K562 (cell line): ENCODE measurements around the gene QPRT. TPM values are rescaled to one million over a fixed set of nuclear protein-coding genes. Genes with fewer than 3 reads are reported as not detected.

Source experiments
- ATAC-seq: fragments of 200-7000 bp; cut with Tn5 transposase; 3 replicates; pipeline ENCODE4 v1.9.1; 2020; ENCODE audit warnings: moderate library complexity
- BruUV-seq: library from RNA; stranded (reverse); fragments of 400-500 nt; replicated peaks from 2 replicates; lab custom pipeline; 2021; lab: Mats Ljungman, UMichigan
- CTCF ChIA-PET: fragments of 300-600 bp; formaldehyde crosslinking; extraction: SDS; loops from one replicate; lab custom pipeline; 2021; ENCODE audit warnings: low intra/inter-chr PET ratio; lab: Yijun Ruan, JAX
- POLR2A ChIA-PET: fragments of 300-600, 350-650 bp; sonication (Branson Sonifier 250); formaldehyde crosslinking; extraction: SDS; loops from one replicate; lab custom pipeline; 2021; ENCODE audit warnings: antibody characterized with exemption, inconsistent platforms; lab: Yijun Ruan, JAX
- DNase-seq, 4 experiments: peaks; one replicate each; pipeline versions ENCODE4 v3.0.0 to v3.0.0-alpha.2; 2011 to 2018; ENCODE audit warnings: low spot score in 3 of 4, mixed read lengths in 3 of 4; ENCODE audit errors: extremely low read depth in 1 of 4
- FAIRE-seq: peaks from 2 replicates; lab custom pipeline; 2011; peaks lifted over from hg19 to GRCh38; lab: Jason Lieb, UNC
- H2AFZ ChIP-seq: 2 replicates; pipeline ENCODE4 v1.6.0; 2011; ENCODE audit warnings: low read depth, low read length, control low read depth, inconsistent platforms
- H3K27ac ChIP-seq: fragments of 200-600 bp; 3 replicates; pipeline ENCODE4 v1.8.0; 2011; ENCODE audit warnings: low read depth, mild to moderate bottlenecking, control low read depth, inconsistent platforms, low read length, moderate library complexity, mixed read lengths; ENCODE audit errors: extremely low read depth
- H3K27me3 ChIP-seq, 2 experiments: fragments of 300-600 bp in 1 of 2; 2 replicates in 1 of 2; 3 replicates in 1 of 2; pipeline versions ENCODE4 v1.6.0 to v1.8.0; 2011; ENCODE audit warnings: inconsistent platforms in 2 of 2, low read length in 2 of 2, mild to moderate bottlenecking in 1 of 2, mixed read lengths in 1 of 2, moderate library complexity in 1 of 2; ENCODE audit not compliant: control insufficient read depth in 2 of 2, insufficient read depth in 2 of 2
- H3K36me3 ChIP-seq: fragments of 300-600 bp; 3 replicates; pipeline ENCODE4 v1.8.0; 2011; ENCODE audit warnings: mild to moderate bottlenecking, low read length, inconsistent platforms; ENCODE audit not compliant: control insufficient read depth, insufficient read depth
- H3K4me1 ChIP-seq, 2 experiments: fragments of 200-600 bp in 1 of 2; replicated peaks in 1 of 2; 2 replicates in 1 of 2; 3 replicates in 1 of 2; pipeline versions ENCODE4 v1.5.1 to v1.8.0; 2011; ENCODE audit warnings: inconsistent platforms in 2 of 2, low read length in 2 of 2, mild to moderate bottlenecking in 1 of 2, mixed read lengths in 1 of 2, moderate library complexity in 1 of 2; ENCODE audit not compliant: control insufficient read depth in 2 of 2, insufficient read depth in 2 of 2
- H3K4me2 ChIP-seq: 2 replicates; pipeline ENCODE4 v1.6.1; 2011; ENCODE audit warnings: low read length, control low read depth, inconsistent platforms, mixed read lengths; ENCODE audit not compliant: insufficient read depth
- H3K4me3 ChIP-seq: fragments of 200-600 bp; sonication (generic), shearing (Covaris generic); 2 replicates; pipeline ENCODE4 v1.5.1; 2016; ENCODE audit warnings: control low read depth, inconsistent platforms
- H3K79me2 ChIP-seq: fragments of 200-600 bp; 3 replicates; pipeline ENCODE4 v1.8.0; 2011; ENCODE audit warnings: low read length, inconsistent platforms; ENCODE audit not compliant: control insufficient read depth, insufficient read depth
- H3K9ac ChIP-seq, 2 experiments: 2 replicates each; pipeline versions ENCODE4 v1.6.0 to v1.6.1; 2011; ENCODE audit warnings: low read depth in 2 of 2, low read length in 2 of 2, control low read depth in 1 of 2, inconsistent platforms in 1 of 2, mild to moderate bottlenecking in 1 of 2, mixed read lengths in 1 of 2; ENCODE audit not compliant: insufficient read depth in 1 of 2
- H3K9me1 ChIP-seq: one replicate; pipeline ENCODE4 v1.6.0; 2011; ENCODE audit warnings: inconsistent platforms, mild to moderate bottlenecking, low read length, moderate library complexity; ENCODE audit not compliant: control insufficient read depth, insufficient read depth
- H3K9me3 ChIP-seq: replicated peaks from 2 replicates; pipeline ENCODE4 v1.5.1; 2011; ENCODE audit warnings: low read depth, low read length, inconsistent platforms; ENCODE audit not compliant: control insufficient read depth, insufficient read depth
- H4K20me1 ChIP-seq: replicated peaks from 2 replicates; pipeline ENCODE4 v1.6.1; 2011; ENCODE audit warnings: low read length, inconsistent platforms, mixed read lengths; ENCODE audit not compliant: control insufficient read depth, insufficient read depth
- DDX20 ChIP-seq: fragments of 450-650 bp; IDR thresholded peaks from 2 replicates; pipeline ENCODE4 v1.6.1; 2016; ENCODE audit warnings: missing genetic modification characterization, low read depth, mild to moderate bottlenecking, missing compliant biosample characterization, moderate library complexity
- MAZ ChIP-seq, 2 experiments: fragments of 450-650 bp in 1 of 2; sonication (generic) in 1 of 2; formaldehyde crosslinking; IDR thresholded peaks in 1 of 2; conservative IDR thresholded peaks in 1 of 2; 2 replicates each; pipeline versions ENCODE4 v1.4.0 to v1.5.0; 2020; ENCODE audit warnings: mild to moderate bottlenecking in 1 of 2, missing genetic modification reagents in 1 of 2
- MED1 ChIP-seq: sonication (generic); formaldehyde crosslinking; IDR thresholded peaks from 2 replicates; pipeline ENCODE4 v1.8.1; 2023; ENCODE audit warnings: missing genetic modification reagents, borderline replicate concordance
- MYC ChIP-seq, 2 experiments: fragments of 250-450 bp in 1 of 2; sonication (Bioruptor Pico) in 1 of 2; IDR thresholded peaks; 2 replicates each; pipeline versions ENCODE4 v1.5.1 to v1.6.1; 2012 to 2021; ENCODE audit warnings: low read depth in 2 of 2, borderline replicate concordance in 1 of 2, improper control_type of control experiment in 1 of 2, low read length in 1 of 2, mild to moderate bottlenecking in 1 of 2, moderate library complexity in 1 of 2
- ZBTB7A ChIP-seq: IDR thresholded peaks from 2 replicates; pipeline ENCODE4 v1.6.1; 2011; ENCODE audit warnings: low read depth, mild to moderate bottlenecking, low read length, moderate library complexity, borderline replicate concordance; ENCODE audit not compliant: control insufficient read depth
- ZNF121 ChIP-seq: sonication (generic); formaldehyde crosslinking; conservative IDR thresholded peaks from 2 replicates; pipeline ENCODE4 v1.8.0; 2022; ENCODE audit warnings: missing genetic modification reagents
- WGBS: fragments of 100-300 bp; shearing (Covaris generic); methylation state at CpG from one replicate; pipeline ENCODE4 v1.1.6; 2016; ENCODE audit warnings: low coverage, mixed read lengths; ENCODE audit not compliant: insufficient coverage; ENCODE audit errors: missing lambda C conversion rate; 5-methylcytosine and 5-hydroxymethylcytosine counted together
- in situ Hi-C: fragments of 300-500 bp; cut with MboI; formaldehyde crosslinking; loops from 4 replicates; pipeline ENCODE4 v1.15.0; 2018; ENCODE audit warnings: inconsistent platforms, mixed read lengths
- intact Hi-C: fragments of 100-400 bp; cut with micrococcal nuclease; formaldehyde crosslinking; loops from 2 replicates; pipeline ENCODE4 v1.14.2; 2022
- polyA plus RNA-seq, 8 experiments: library from polyadenylated mRNA; depleted of rRNA in 4 of 8; stranded (reverse) in 5 of 8; unstranded in 3 of 8; fragments of >200 nt; fragmentation: Nextera tagmentation in 2 of 8; fragmentation: Illumina TruSeq in 1 of 8; extraction: Ambion mirVana in 2 of 8; extraction: Trizol in 1 of 8; gene quantifications; 2 replicates each; pipeline versions ENCODE4 v1.2.1 to v1.2.3, GENCODE V29; 2011 to 2014; ENCODE audit warnings: inconsistent platforms in 1 of 8, missing spikeins in 1 of 8
- total RNA-seq, 7 experiments: library from RNA; depleted of rRNA in 6 of 7; stranded (reverse); fragments of >200 nt in 6 of 7; fragmentation: Illumina TruSeq in 2 of 7; extraction: Trizol in 2 of 7; gene quantifications; 2 replicates each; pipeline versions ENCODE4 v1.2.1 to v1.2.3, GENCODE V29; 2011 to 2021; ENCODE audit warnings: low replicate concordance in 1 of 7
- TF ChIP-seq, protein P1 (sequence below): fragments of 450-650 bp; formaldehyde crosslinking; IDR thresholded peaks from 2 replicates; pipeline ENCODE4 v1.4.0; 2020; ENCODE audit warnings: mild to moderate bottlenecking, moderate library complexity
- TF ChIP-seq, protein P2 (sequence below), 3 experiments: IDR thresholded peaks in 2 of 3; conservative IDR thresholded peaks in 1 of 3; 2 replicates each; pipeline ENCODE4 v1.5.1; 2011 to 2012; ENCODE audit warnings: low read length in 3 of 3, mild to moderate bottlenecking in 3 of 3, control low read depth in 2 of 3, improper control_type of control experiment in 1 of 3, inconsistent platforms in 1 of 3, low read depth in 1 of 3, mixed read lengths in 1 of 3, moderate library complexity in 1 of 3; ENCODE audit not compliant: insufficient read depth in 2 of 3

QPRT gene
- total and polyA plus RNA-seq, 9 of the 15 experiments (the other 6 are each of a cell fraction or from before 2014, with no cell fraction given) = 7.7 to 112 (median 64.1) TPM

- TF ChIP-seq, protein P1, sequence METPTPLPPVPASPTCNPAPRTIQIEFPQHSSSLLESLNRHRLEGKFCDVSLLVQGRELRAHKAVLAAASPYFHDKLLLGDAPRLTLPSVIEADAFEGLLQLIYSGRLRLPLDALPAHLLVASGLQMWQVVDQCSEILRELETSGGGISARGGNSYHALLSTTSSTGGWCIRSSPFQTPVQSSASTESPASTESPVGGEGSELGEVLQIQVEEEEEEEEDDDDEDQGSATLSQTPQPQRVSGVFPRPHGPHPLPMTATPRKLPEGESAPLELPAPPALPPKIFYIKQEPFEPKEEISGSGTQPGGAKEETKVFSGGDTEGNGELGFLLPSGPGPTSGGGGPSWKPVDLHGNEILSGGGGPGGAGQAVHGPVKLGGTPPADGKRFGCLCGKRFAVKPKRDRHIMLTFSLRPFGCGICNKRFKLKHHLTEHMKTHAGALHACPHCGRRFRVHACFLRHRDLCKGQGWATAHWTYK = no peak
- no peak for TF ChIP-seq ZBTB7A
- no peak for TF ChIP-seq MAZ (CRISPR knock-in tag; conservative IDR thresholded peaks at IDR 0.05 in 1 of 2, IDR thresholded peaks at IDR 0.05 in 1 of 2)
- TF ChIP-seq MED1 (CRISPR knock-in tag) = no peak
- TF ChIP-seq, all 486 proteins: peak for 0
These were observed 55.8 kb downstream of the QPRT start (continued) for GRCh38 chr16:29734786-29735185.

DNA sequence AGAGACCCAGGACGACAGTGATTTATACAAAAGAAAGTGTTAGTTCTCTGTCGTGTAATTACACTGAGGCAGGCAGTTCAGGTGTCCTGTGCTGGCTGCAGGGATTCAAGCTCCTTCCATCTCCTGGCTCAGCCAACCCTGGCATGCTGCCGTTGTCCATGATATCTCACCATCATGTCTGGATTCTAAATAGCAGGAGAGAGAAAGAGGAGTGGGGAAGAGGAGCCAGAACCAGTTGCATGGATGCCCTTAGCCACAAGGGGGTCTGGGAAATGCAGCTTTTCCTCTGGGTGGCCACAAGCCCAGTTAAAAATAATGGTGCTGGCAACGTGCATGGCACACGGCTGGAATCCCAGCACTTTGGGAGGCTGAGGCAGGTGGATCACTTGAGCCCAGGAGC, 57.1 kb downstream of the QPRT start:
- Histone ChIP-seq H3K27ac (no peak overlapping the region), H2AFZ (no peak overlapping the region), H3K36me3 (no peaks in the 10 kb centered on the region), H3K4me2 (no peak overlapping the region), H3K4me1 (peaks cover 2 to 8% of the 10 kb centered on the region in 2 experiments; a peak in 3 of 5 replicates), H3K9ac (no peak overlapping the region), H3K9me1 (no peaks in the 10 kb centered on the region), H3K4me3 (no peak overlapping the region), H3K79me2 (no peaks in the 10 kb centered on the region), H3K27me3 (peaks cover 0 to 3% of the 10 kb centered on the region in 2 experiments; a peak in 1 of 5 replicates), H4K20me1 (no peaks in the 10 kb centered on the region), H3K9me3 (no peaks in the 10 kb centered on the region)
- in situ Hi-C loops (no loop called here), intact Hi-C loops (no loop called here)
- 3% methylated on average over 5 of the region's 5 CpGs for WGBS
- TF ChIP-seq, protein P2, sequence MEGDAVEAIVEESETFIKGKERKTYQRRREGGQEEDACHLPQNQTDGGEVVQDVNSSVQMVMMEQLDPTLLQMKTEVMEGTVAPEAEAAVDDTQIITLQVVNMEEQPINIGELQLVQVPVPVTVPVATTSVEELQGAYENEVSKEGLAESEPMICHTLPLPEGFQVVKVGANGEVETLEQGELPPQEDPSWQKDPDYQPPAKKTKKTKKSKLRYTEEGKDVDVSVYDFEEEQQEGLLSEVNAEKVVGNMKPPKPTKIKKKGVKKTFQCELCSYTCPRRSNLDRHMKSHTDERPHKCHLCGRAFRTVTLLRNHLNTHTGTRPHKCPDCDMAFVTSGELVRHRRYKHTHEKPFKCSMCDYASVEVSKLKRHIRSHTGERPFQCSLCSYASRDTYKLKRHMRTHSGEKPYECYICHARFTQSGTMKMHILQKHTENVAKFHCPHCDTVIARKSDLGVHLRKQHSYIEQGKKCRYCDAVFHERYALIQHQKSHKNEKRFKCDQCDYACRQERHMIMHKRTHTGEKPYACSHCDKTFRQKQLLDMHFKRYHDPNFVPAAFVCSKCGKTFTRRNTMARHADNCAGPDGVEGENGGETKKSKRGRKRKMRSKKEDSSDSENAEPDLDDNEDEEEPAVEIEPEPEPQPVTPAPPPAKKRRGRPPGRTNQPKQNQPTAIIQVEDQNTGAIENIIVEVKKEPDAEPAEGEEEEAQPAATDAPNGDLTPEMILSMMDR (IDR thresholded peaks at IDR 0.05 in 2 of 3, conservative IDR thresholded peaks at IDR 0.05 in 1 of 3; ENCODE audit: insufficient read depth in 2 of 3, low read depth in 1 of 3, low read length in 3 of 3) = peak in 2 of 3 experiments; percentile 10 to 43; a peak in 1 of 6 replicates
- TF ChIP-seq MYC (IDR thresholded peaks at IDR 0.05; ENCODE audit: low read depth, low read length) = 0 out of 2 replicates have a peak, but pooled peaks have one; percentile 3
- no peak for TF ChIP-seq MYC (CRISPR knock-in tag; IDR thresholded peaks at IDR 0.05; ENCODE audit: borderline replicate concordance, low read depth)
- TF ChIP-seq DDX20 (tag) = no peak
- peak; percentile 64 for TF ChIP-seq ZNF121 (CRISPR knock-in tag)
- FAIRE-seq (no peak), ATAC-seq (no peak), DNase-seq (peak in 1 of 4 experiments; percentile 15)
- ChIA-PET CTCF (no interaction called here), POLR2A (no interaction called here)
- no TSS peak for BruUV-seq
